Mucosa of rectum (tissue), 2 donors: ENCODE measurements around the gene TAF8.

Experiments
- H3K27ac ChIP-seq, 2 donors: one replicate each; pipeline ENCODE4 v1.7.0; 2013; ENCODE audit warnings: inconsistent platforms in 2 of 2, low read depth in 2 of 2, low read length in 2 of 2
- H3K27me3 ChIP-seq, 2 donors: one replicate each; pipeline ENCODE4 v1.7.0; 2013; ENCODE audit warnings: low read length in 2 of 2; ENCODE audit not compliant: control insufficient read depth in 2 of 2, insufficient read depth in 2 of 2
- H3K36me3 ChIP-seq, 2 donors: one replicate each; pipeline ENCODE4 v1.7.0; 2013; ENCODE audit warnings: low read length in 2 of 2; ENCODE audit not compliant: control insufficient read depth in 2 of 2, insufficient read depth in 2 of 2
- H3K4me1 ChIP-seq, 2 donors: one replicate each; pipeline ENCODE4 v1.7.0; 2013; ENCODE audit warnings: low read length in 2 of 2, mild to moderate bottlenecking in 1 of 2; ENCODE audit not compliant: control insufficient read depth in 2 of 2, insufficient read depth in 2 of 2
- H3K4me3 ChIP-seq, 2 donors: one replicate each; pipeline ENCODE4 v1.7.0; 2013; ENCODE audit warnings: low read length in 2 of 2
- H3K9ac ChIP-seq, 2 donors: one replicate each; pipeline ENCODE4 v1.7.0; 2013; ENCODE audit warnings: low read length in 2 of 2, low read depth in 1 of 2, mild to moderate bottlenecking in 1 of 2
- H3K9me3 ChIP-seq, 2 donors: one replicate each; pipeline ENCODE4 v1.7.0; 2013; ENCODE audit warnings: low read length in 2 of 2; ENCODE audit not compliant: control insufficient read depth in 2 of 2
- donor health status: healthy.
- donor health status: Normal muscosa, but diverticular disease.

Gene TAF8

DNA sequence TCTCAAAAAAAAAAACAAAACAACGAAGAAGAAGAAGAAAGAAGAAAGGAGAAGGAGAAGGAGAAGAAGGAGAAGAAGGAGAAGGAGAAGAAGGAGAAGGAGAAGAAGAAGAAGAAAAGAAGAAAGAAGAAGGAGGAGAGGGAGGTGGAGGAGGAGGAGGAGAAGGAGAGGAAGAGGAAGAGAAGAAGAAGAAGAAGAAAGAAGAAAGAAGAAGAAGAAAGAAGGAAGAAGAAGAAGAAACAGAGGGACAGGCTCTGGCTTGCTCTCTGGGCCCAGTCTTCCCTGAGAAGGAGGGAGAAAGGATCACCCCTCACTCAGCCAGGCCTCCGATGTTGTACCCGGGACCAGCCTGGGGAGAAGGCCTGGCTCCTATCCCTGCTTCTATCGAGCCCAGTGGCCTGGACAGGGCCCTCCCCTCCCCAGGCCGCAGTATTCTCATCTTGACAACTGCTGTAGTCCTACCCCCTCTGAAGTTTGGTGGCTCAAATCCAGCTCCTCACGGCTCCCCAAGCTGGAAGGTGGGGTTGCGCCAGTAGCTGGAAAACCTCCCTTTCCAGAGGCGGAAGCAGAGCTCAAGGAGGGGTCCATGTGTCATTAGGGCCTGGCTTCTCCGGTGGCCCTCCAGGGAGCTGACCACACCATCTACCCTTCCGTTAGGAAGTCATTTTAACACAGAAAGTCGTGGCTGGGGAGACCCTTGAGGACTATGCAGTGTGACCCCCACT is 73.2 kb downstream of the TAF8 start:
- H3K9ac ChIP-seq = peak overlapping the region in 1 of 2 donors; percentile 43
- no peaks in the 10 kb centered on the region for H3K9me3 ChIP-seq
- peaks cover 22 to 50% of the 10 kb centered on the region in 2 donors for H3K4me1 ChIP-seq
- H3K4me3 ChIP-seq = no peak overlapping the region
- peak overlapping the region; percentile 84 to 90 for H3K27ac ChIP-seq
- H3K36me3 ChIP-seq = peaks cover 16% of the 10 kb centered on the region in 2 donors
- H3K27me3 ChIP-seq = no peaks in the 10 kb centered on the region

DNA sequence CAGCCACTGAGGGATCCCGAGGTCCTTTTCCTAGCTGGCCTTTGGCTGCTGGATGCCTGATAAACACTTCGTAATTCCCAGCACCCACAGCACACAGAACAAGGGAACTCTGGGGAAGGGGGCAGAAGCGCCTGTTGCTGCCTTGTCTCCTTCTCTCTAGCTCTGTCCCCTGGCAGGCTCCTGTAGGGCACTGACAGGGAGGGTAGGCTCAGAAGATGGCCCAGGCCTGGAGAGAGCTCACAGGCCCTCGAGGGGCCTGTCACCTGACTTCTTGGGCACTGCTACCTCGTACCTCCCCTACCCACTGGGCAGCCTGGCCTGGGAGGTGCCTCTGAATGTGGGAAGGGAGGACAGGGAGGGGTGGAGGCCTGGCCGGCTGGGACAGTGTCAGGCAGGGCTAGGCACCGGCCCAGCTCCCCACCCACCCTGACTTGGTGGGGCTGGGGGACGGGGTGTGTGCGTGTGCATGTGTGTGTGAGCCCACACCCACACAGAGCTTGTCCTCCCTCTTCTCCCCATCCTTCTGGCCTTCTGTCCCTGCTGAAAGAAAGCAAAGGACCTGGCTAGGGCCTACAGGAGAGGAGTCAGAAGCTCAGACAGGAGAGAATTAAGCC is 74.0 kb downstream of the TAF8 start:
- H3K4me3 ChIP-seq = no peak overlapping the region
- peak overlapping the region in 1 of 2 donors; percentile 43 for H3K9ac ChIP-seq
- H3K27ac ChIP-seq = peak overlapping the region; percentile 84 to 90
- peaks cover 19 to 20% of the 10 kb centered on the region in 2 donors for H3K36me3 ChIP-seq
- H3K9me3 ChIP-seq = no peaks in the 10 kb centered on the region
- peaks cover 22 to 44% of the 10 kb centered on the region in 2 donors for H3K4me1 ChIP-seq
- H3K27me3 ChIP-seq = no peaks in the 10 kb centered on the region

- Histone ChIP-seq H3K27me3 (no peaks in the 10 kb centered on the region), H3K9me3 (no peaks in the 10 kb centered on the region), H3K9ac (no peak overlapping the region), H3K27ac (no peak overlapping the region), H3K4me1 (peaks cover 20 to 38% of the 10 kb centered on the region in 2 donors), H3K4me3 (no peak overlapping the region), H3K36me3 (peaks cover 19 to 20% of the 10 kb centered on the region in 2 donors)
These were observed 74.9 kb downstream of the TAF8 start for GRCh38 chr6:42125231-42125630.

DNA sequence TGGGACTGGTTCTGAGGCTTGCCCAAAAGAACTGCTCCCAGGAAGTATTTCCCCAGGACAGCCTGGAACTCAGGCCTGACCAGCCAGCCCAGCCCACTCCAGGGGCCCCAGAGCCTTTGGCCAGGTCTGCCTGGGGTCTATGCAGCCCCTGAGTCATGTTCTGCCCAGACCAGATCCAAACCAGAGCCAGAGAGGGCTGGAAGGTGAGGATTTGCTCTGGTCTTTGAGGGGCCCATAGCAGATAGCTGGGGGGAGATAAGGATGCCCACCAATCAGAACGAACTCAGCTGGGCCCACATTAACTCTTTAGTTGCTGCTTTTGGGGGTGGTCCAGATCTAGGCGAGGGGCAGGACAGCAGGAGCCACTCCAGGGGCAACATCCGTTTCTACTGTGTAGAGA is 75.3 kb downstream of the TAF8 start:
- Histone ChIP-seq H3K9ac (no peak overlapping the region), H3K9me3 (no peaks in the 10 kb centered on the region), H3K27ac (no peak overlapping the region), H3K27me3 (no peaks in the 10 kb centered on the region), H3K4me3 (no peak overlapping the region), H3K36me3 (peaks cover 19 to 20% of the 10 kb centered on the region in 2 donors), H3K4me1 (peaks cover 20 to 38% of the 10 kb centered on the region in 2 donors)

DNA sequence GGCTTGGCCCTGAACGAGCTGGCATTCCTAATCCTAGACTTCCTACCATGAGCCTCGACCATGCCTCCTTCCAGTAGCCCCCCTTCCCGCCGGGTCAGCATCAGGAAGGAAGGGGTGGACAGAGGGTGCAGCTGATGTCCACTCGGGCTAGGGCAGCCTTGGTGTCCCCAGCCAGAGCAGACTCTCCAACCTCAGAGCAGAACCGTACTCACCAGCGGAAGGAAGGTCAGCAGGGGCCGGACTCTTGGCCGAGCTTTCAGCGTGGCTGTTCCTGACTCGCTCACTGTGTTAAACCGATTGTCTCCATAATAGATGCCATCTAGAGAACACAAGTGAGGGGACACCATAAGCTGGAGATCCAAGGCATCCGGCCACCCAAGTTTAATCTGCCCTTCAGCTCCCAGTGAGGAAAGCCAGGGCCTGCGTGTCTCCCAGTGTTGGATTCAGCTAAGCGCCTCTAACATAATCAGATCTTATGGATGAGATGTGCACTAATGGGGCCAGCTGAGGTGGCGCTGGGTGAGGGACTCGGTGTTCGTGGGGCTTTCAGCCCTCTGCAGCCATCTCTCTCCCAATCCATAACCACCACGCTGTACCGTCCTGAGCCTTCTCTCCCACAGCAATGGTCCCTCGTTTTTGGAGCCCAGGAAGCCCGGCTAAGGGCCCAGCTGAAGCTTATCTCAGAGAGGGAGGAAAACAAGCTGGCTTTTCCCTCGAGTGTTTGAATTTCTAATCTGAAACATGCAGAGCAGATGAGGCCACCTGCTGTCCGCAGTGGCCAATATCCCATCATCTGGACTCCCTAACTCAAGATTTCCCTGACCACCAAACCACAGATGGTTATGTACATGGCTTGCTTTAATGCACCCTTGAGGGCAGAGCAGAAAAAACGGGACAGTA is 78.4 kb downstream of the TAF8 start:
- Histone ChIP-seq H3K4me3 (no peak overlapping the region), H3K36me3 (peaks cover 22 to 23% of the 10 kb centered on the region in 2 donors), H3K4me1 (peaks cover 0 to 11% of the 10 kb centered on the region in 2 donors), H3K27ac (no peak overlapping the region), H3K9ac (no peak overlapping the region), H3K9me3 (no peaks in the 10 kb centered on the region), H3K27me3 (no peaks in the 10 kb centered on the region)

GRCh38 chr6:42129360-42129676 is 79.0 kb downstream of the TAF8 start:
- Histone ChIP-seq H3K4me3 (no peak overlapping the region), H3K27ac (no peak overlapping the region)

GRCh38 chr6:42131531-42131930 is 81.2 kb downstream of the TAF8 start:
- no peaks in the 10 kb centered on the region for H3K27me3 ChIP-seq
- no peak overlapping the region for H3K4me3 ChIP-seq
- H3K9me3 ChIP-seq = no peaks in the 10 kb centered on the region
- H3K4me1 ChIP-seq = peaks cover 3 to 4% of the 10 kb centered on the region in 2 donors
- H3K36me3 ChIP-seq = peaks cover 14 to 15% of the 10 kb centered on the region in 2 donors
- no peak overlapping the region for H3K27ac ChIP-seq
- H3K9ac ChIP-seq = no peak overlapping the region

More at GRCh38 chr6:42129360-42129676, 79.0 kb downstream of the TAF8 start:
- no peaks in the 10 kb centered on the region for H3K9me3 ChIP-seq
- H3K4me1 ChIP-seq = peaks cover 0 to 6% of the 10 kb centered on the region in 2 donors
- H3K9ac ChIP-seq = no peak overlapping the region
- H3K36me3 ChIP-seq = peaks cover 22 to 23% of the 10 kb centered on the region in 2 donors
- no peaks in the 10 kb centered on the region for H3K27me3 ChIP-seq

GRCh38 chr6:42133926-42134325 is 83.6 kb downstream of the TAF8 start:
- Histone ChIP-seq H3K36me3 (peaks cover 3 to 7% of the 10 kb centered on the region in 2 donors), H3K9ac (no peak overlapping the region), H3K4me1 (peaks cover 21 to 25% of the 10 kb centered on the region in 2 donors), H3K27ac (no peak overlapping the region), H3K4me3 (no peak overlapping the region), H3K27me3 (no peaks in the 10 kb centered on the region), H3K9me3 (no peaks in the 10 kb centered on the region)

DNA sequence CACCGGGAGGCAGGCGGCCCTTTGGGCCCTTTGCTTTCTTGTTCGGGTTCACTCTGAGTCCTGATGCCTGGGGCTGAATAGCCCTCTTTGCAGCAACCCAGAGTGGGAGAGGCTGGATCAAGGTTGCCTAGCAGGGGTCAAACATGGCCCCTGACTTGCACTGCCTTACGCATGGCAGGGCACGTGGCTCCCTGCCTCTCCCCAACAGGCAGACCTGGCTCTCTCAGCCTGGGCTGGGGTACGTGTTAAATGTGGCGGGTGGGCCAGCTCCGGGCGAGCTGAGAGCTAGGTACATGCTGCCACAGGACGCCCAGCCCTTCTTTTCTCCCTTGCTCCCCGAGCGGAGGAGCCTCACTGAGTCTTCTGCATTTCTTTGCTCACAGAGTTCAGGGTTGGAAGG is 84.8 kb downstream of the TAF8 start:
- no peak overlapping the region for H3K4me3 ChIP-seq
- H3K4me1 ChIP-seq = peaks cover 30 to 37% of the 10 kb centered on the region in 2 donors
- no peak overlapping the region for H3K9ac ChIP-seq
- H3K36me3 ChIP-seq = peaks cover 3% of the 10 kb centered on the region in 2 donors
- no peak overlapping the region for H3K27ac ChIP-seq
- H3K9me3 ChIP-seq = no peaks in the 10 kb centered on the region
- H3K27me3 ChIP-seq = no peaks in the 10 kb centered on the region

- Histone ChIP-seq H3K9ac (no peak overlapping the region), H3K4me3 (no peak overlapping the region), H3K36me3 (peaks cover 3% of the 10 kb centered on the region in 2 donors), H3K4me1 (peaks cover 36 to 43% of the 10 kb centered on the region in 2 donors), H3K9me3 (no peaks in the 10 kb centered on the region), H3K27ac (no peak overlapping the region), H3K27me3 (no peaks in the 10 kb centered on the region)
These were observed 85.4 kb downstream of the TAF8 start for GRCh38 chr6:42135722-42136121.
